Measurements from ENCODE around the gene KRT9. TPM values are rescaled to one million over a fixed set of nuclear protein-coding genes. Genes with fewer than 3 reads are reported as not detected.

KRT9 gene
- total and polyA plus RNA-seq, 10 of the 15 experiments (the other 5 are each of a cell fraction or from before 2014, with no cell fraction given): not detected

DNA sequence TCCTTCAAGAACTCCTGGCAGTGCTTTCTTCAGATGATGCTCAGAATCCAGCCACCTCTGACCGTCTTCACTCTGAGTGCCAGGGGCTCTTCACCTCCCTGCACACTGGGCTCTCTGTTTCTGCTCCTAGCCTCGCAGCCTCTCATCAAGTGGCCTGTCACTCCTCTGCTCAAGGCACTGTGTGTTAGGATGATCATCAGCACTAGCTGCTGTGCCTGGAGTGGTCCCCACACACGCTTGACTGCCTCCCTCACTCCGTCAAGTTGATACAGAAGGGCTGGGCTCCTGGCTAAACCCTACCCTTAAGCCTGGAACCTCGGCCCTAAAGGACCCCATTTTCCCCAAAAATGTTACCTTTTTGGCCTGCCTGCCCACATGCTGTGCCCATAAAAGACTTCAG is 15.6 kb downstream of the KRT9 start (continued):
- TF ChIP-seq, protein P1, sequence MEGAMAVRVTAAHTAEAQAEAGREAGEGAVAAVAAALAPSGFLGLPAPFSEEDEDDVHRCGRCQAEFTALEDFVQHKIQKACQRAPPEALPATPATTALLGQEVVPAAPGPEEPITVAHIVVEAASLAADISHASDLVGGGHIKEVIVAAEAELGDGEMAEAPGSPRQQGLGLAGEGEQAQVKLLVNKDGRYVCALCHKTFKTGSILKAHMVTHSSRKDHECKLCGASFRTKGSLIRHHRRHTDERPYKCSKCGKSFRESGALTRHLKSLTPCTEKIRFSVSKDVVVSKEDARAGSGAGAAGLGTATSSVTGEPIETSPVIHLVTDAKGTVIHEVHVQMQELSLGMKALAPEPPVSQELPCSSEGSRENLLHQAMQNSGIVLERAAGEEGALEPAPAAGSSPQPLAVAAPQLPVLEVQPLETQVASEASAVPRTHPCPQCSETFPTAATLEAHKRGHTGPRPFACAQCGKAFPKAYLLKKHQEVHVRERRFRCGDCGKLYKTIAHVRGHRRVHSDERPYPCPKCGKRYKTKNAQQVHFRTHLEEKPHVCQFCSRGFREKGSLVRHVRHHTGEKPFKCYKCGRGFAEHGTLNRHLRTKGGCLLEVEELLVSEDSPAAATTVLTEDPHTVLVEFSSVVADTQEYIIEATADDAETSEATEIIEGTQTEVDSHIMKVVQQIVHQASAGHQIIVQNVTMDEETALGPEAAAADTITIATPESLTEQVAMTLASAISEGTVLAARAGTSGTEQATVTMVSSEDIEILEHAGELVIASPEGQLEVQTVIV (IDR thresholded peaks at IDR 0.05; ENCODE audit: borderline replicate concordance, partially characterized antibody): no peak
- TF ChIP-seq RCOR1 (conservative IDR thresholded peaks at IDR 0.05; ENCODE audit: low read depth, low read length) (no peak), PML (IDR thresholded peaks at IDR 0.05; ENCODE audit: low read length) (no peak), SMAD5 (IDR thresholded peaks at IDR 0.05; ENCODE audit: low read depth) (no peak), EZH2 (IDR thresholded peaks at IDR 0.05; ENCODE audit: borderline replicate concordance, control insufficient read depth, low read depth, low read length) (no peak), KDM1A (IDR thresholded peaks at IDR 0.05; ENCODE audit: borderline replicate concordance) (no peak), TCF12 (IDR thresholded peaks at IDR 0.05; ENCODE audit: low read depth, low read length) (no peak), NR2C1 (IDR thresholded peaks at IDR 0.05) (no peak), CEBPB (IDR thresholded peaks at IDR 0.05; ENCODE audit: borderline replicate concordance in 1 of 2, low read depth in 2 of 2, low read length in 2 of 2) (no peak)
- TF ChIP-seq, protein P2, sequence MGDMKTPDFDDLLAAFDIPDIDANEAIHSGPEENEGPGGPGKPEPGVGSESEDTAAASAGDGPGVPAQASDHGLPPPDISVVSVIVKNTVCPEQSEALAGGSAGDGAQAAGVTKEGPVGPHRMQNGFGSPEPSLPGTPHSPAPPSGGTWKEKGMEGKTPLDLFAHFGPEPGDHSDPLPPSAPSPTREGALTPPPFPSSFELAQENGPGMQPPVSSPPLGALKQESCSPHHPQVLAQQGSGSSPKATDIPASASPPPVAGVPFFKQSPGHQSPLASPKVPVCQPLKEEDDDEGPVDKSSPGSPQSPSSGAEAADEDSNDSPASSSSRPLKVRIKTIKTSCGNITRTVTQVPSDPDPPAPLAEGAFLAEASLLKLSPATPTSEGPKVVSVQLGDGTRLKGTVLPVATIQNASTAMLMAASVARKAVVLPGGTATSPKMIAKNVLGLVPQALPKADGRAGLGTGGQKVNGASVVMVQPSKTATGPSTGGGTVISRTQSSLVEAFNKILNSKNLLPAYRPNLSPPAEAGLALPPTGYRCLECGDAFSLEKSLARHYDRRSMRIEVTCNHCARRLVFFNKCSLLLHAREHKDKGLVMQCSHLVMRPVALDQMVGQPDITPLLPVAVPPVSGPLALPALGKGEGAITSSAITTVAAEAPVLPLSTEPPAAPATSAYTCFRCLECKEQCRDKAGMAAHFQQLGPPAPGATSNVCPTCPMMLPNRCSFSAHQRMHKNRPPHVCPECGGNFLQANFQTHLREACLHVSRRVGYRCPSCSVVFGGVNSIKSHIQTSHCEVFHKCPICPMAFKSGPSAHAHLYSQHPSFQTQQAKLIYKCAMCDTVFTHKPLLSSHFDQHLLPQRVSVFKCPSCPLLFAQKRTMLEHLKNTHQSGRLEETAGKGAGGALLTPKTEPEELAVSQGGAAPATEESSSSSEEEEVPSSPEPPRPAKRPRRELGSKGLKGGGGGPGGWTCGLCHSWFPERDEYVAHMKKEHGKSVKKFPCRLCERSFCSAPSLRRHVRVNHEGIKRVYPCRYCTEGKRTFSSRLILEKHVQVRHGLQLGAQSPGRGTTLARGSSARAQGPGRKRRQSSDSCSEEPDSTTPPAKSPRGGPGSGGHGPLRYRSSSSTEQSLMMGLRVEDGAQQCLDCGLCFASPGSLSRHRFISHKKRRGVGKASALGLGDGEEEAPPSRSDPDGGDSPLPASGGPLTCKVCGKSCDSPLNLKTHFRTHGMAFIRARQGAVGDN (IDR thresholded peaks at IDR 0.05): no peak
- TF ChIP-seq, protein P3, sequence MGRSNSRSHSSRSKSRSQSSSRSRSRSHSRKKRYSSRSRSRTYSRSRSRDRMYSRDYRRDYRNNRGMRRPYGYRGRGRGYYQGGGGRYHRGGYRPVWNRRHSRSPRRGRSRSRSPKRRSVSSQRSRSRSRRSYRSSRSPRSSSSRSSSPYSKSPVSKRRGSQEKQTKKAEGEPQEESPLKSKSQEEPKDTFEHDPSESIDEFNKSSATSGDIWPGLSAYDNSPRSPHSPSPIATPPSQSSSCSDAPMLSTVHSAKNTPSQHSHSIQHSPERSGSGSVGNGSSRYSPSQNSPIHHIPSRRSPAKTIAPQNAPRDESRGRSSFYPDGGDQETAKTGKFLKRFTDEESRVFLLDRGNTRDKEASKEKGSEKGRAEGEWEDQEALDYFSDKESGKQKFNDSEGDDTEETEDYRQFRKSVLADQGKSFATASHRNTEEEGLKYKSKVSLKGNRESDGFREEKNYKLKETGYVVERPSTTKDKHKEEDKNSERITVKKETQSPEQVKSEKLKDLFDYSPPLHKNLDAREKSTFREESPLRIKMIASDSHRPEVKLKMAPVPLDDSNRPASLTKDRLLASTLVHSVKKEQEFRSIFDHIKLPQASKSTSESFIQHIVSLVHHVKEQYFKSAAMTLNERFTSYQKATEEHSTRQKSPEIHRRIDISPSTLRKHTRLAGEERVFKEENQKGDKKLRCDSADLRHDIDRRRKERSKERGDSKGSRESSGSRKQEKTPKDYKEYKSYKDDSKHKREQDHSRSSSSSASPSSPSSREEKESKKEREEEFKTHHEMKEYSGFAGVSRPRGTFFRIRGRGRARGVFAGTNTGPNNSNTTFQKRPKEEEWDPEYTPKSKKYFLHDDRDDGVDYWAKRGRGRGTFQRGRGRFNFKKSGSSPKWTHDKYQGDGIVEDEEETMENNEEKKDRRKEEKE (IDR thresholded peaks at IDR 0.05): no peak
